Neural progenitor cell (in vitro differentiated cells): ENCODE results near the gene CDH18.

ENCODE experiments used
- CTCF ChIP-seq: fragments of 200-600 bp; sonication (generic); IDR thresholded peaks from 2 replicates; pipeline ENCODE4 v1.5.1; 2017; ENCODE audit warnings: antibody characterized with exemption, mild to moderate bottlenecking
- EZH2phosphoT487 ChIP-seq: fragments of 200-600 bp; sonication (generic); IDR thresholded peaks from 2 replicates; pipeline ENCODE4 v1.6.1; 2017; ENCODE audit warnings: antibody characterized with exemption

DNA sequence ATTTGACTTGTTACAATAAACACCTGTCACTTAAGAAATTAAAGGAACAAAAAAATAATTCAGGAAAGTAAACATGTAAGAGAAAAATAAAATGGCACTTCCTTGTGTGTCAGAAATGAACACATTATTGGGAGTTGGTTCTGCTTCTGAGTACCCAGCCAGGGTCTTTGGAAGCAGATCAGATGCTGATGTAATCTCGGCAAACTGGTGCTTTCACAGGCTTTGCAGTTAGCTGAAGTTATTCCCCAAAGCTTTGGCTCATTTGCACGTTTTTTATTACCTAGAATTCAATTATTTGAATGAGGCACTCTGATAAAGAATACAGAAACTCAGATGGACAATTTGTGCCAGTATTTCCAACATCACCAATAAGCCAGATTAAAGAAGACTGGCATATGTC, 10.9 kb downstream of the CDH18 start:
- TF ChIP-seq CTCF (no peak), EZH2phosphoT487 (no peak)
